Activated CD4-positive, CD25-positive, alpha-beta regulatory T cell treated with anti-CD3 and anti-CD28 coated beads, Interleukin-2, amount 50 U/mL, for 72 hours (primary cell): Measurements from ENCODE around the gene RXYLT1.
A peak's percentile ranks its signal among the peaks of the same experiment; 100 is the strongest.
"Not testable (repeated sequence)": the region's sequence is repeated elsewhere in the genome, so short reads cannot be mapped to it uniquely, and the experiment has no call there.

Experiments
- DNase-seq: peaks from one replicate; pipeline ENCODE4 v3.0.0; 2021

Gene RXYLT1

DNA sequence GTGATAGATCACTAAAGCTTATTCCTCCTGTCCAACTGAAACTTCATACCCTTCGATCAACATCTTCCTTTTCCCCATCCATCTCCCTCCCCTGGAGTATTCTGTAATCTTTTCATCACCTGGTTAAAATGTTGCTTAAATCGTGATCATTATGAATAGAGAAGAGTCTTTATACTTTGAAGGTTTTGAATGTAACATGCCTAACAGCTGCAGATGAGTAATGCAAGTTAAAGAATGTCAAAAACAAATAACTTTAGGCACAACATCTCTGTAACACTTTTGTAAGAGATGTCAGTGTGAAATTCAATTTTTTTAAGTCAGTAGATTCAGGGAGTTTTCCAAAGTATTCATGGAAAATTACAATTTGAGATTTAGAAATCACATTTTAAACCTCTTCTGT, 25.0 kb downstream of the RXYLT1 start:
- DNase-seq: no peak

GRCh38 chr12:63805704-63806672, 26.3 kb downstream of the RXYLT1 start:
- no peak for DNase-seq

DNA sequence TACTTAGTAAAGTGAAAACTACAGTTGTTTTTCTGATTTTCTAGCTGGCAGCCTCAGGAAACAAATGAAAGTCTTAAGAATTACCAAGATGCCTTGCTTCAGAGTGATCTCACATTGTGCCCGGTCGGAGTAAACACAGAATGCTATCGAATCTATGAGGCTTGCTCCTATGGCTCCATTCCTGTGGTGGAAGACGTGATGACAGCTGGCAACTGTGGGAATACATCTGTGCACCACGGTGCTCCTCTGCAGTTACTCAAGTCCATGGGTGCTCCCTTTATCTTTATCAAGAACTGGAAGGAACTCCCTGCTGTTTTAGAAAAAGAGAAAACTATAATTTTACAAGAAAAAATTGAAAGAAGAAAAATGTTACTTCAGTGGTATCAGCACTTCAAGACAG, 28.9 kb downstream of the RXYLT1 start:
- DNase-seq: no peak

DNA sequence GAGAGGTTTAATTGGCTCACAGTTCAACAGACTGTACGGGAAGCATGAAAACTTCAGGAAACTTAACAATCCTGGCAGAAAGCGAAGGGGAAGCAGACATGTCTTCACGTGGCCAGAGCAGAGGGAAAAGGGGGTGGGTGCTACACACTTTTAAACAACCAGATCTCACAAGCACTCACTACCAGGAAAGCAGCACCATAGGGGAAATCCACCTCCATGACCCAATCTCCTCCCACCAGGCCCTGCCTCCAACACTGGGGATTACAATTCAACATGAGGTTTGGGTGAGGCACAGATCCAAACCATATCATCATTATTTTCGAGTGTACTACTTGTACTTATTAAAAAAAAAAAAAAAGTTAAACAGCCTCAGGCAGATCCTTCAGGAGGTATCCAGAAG, 29.9 kb downstream of the RXYLT1 start:
- DNase-seq: no peak

- DNase-seq: no peak
These were observed 31.6 kb downstream of the RXYLT1 start for GRCh38 chr12:63811334-63811733.

DNA sequence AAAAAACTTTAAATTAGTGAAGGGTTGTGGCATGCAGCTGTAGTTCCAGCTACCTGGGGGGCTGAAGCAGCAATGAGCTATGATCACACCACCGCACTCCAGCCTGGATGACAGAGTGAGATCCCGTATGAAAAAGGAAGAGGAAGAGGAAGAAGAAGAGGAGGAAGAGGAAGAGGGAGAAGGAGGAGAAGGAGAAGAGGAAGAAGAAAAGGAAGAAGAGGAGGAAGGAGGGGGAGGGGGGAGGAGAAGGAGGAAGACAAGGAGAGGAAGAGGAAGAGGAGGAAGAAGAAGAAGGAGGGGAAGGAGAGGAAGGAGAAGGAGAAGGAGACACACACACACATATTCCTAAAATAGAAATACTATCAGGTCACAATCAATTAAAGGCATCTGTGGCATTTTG, 32.0 kb downstream of the RXYLT1 start:
- DNase-seq: no peak

DNA sequence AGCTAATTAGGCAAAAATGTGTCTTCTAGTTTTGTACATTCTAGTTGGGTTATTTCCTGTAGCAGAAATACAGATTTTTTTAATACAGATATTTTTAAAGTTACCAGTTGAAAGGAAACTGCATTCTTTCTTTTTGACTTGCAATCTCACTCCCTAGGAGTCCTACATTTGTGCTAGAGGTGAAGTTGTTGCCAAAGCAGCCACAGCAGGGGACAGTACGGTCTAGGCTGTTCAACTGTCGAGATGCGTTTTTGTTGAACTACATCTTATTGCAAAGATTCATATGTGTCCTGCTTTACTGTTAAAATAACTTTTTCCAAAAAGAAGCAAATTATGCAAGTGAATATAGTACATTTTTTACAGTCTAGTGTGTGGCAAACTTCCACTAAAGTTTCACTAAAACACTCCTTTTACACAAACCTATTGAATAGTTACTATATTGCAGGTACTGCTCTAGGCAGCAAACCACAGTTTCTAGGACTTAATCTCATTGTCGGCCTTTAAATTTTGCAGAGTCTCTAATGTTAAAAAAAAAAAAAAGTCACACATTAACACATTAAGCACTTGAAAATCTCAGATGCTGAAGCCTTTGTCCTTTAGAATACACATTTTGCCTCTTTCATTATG, 34.5 kb downstream of the RXYLT1 start:
- no peak for DNase-seq

GRCh38 chr12:63815482-63815852, 35.8 kb downstream of the RXYLT1 start:
- no peak for DNase-seq

DNA sequence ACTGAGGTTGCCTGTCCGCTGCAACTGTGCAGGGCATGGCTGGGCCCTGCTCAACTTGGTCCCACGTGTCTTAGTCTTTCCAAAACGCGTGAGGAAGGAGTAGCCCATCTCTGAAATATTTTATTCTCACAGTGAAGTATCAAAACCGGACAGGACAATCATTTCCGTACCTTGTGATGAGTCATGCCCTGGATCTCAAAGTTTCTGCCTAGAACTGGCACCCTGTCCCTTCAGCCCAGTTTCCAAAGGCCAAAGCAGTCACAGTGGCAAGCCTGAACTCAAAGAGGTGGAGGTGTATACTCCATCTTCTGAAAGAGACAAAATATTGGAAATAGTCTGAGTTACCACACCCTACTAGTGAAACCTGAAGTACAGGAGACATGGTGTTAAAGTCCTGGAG, 36.3 kb downstream of the RXYLT1 start:
- no peak for DNase-seq

- no peak for DNase-seq
These were observed 40.7 kb downstream of the RXYLT1 start for GRCh38 chr12:63820427-63820826.

- no peak for DNase-seq
These were observed 42.1 kb downstream of the RXYLT1 start for GRCh38 chr12:63821781-63822251.

GRCh38 chr12:63822352-63822751, 42.6 kb downstream of the RXYLT1 start:
- DNase-seq: no peak

GRCh38 chr12:63823040-63823439, 43.3 kb downstream of the RXYLT1 start:
- DNase-seq: no peak

- DNase-seq: no peak
These were observed 46.4 kb downstream of the RXYLT1 start for GRCh38 chr12:63826006-63826585.

DNA sequence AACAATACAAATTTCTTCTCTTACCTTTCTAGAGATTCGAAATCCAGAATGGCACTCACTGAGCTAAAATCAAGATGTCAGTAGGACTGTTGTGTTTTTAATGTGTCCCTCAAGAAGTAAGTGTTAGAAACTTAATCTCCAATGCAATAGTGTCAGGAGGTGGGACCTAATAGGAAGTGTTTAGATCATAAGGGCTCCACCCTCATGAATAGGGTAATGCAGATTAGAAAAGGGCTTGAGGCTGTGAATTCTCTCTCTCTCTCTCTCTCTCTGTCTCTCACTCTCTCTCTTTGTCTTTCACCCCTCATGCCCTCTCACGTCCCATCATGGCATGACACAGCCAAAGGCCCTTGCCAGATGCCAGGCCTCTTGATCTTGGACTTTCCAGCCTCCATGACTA, 49.2 kb downstream of the RXYLT1 start:
- no peak for DNase-seq

DNA sequence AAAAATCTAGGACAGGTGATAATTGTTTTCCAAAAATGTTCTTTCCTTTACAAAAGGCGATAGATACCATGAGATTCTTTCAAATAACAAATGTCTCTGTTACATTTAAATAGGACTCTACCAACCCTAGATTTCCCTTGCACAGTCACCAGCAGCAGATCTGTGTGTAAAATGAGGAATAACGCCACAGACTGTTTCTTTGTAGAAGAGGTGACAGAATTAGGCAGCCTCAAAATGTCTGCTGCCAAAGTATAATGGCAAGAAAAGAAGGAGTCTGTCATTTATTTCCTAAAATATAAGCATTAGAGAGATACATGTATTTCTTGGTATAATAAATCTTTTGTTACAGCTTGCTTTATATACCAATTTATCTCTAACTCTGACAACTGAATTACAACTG, 56.3 kb downstream of the RXYLT1 start:
- no peak for DNase-seq

GRCh38 chr12:63836936-63837335, 57.2 kb downstream of the RXYLT1 start:
- DNase-seq: no peak

DNA sequence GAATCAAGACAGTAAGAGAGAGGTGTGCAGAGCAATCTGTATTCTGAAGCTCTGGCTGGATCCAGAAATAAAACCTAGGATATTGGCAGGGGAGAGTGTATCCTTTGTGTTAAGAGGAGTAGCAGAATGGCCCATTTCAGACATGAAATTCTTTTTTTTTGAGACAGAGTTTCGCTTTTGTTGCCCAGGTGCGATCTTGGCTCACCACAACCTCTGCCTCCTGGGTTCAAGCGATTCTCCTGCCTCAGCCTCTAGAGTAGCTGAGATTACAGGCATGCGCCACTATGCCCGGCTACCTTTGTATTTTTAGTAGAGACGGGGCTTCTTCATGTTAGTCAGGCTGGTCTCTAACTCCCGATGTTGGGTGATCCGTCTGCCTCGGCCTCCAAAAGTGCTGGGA, 58.7 kb downstream of the RXYLT1 start:
- no peak for DNase-seq

DNA sequence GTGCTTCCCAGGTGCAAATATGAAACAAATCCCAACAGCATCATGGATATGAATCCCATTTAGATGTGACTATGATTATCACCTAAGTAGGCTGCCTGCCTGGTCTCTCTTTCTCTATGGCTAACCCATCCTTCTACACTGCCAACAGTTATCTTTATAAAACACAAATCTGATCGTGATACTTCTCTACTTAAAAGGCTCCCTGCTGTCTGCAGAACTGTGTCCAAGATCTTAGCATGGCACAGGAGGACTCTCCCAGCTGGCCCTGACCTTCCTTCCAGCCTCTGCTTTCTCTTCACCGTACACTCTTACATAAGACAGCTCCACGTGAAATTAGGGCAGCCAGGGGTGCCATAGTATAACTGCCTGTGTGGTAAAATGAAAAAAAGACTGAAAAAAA, 61.3 kb downstream of the RXYLT1 start:
- no peak for DNase-seq

- no peak for DNase-seq
These were observed 61.9 kb downstream of the RXYLT1 start for GRCh38 chr12:63841571-63841970.

DNA sequence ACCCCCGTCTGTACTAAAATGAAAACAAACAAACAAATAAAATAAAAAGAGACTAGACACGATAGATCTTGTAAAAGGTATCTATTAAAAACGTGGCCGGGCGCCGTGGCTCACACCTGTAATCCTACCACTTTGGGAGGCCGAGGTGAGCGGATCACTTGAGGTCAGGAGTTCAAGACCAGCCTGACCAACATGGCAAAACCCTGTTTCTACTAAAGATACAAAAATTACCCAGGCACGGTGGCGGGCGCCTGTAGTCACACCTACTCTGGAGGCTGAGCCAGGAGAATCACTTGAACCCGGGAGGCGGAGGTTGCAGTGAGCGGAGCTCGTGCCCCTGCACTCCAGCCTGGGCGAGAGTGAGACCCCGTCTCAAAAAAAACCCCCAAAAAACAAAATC, 63.0 kb downstream of the RXYLT1 start:
- not testable (repeated sequence) for DNase-seq

DNA sequence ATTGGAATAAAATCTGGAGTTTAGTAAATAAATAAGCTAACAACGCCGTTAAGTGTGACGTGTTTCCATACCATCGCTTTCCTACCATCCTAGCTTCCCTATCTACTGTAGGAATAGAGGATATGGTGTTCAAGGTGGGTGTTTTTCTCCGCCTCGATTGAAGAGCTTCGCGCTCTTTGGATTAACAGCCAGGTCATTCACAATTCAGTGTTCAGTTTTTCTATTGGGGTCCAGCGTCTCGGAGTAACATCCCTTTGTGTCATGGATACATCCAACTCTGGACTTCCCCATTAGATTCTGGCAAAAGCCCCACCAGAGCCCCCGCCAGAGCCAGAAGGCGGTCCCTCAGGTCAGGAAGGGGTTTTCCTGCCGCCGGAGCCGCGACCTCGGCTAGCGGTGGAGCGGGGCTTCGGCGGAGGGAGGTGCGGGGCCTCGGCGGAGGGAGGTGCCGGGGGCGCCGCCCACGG, 63.6 kb downstream of the RXYLT1 start:
- DNase-seq: no peak

- DNase-seq: peak; percentile 63
These were observed 64.1 kb downstream of the RXYLT1 start for GRCh38 chr12:63843721-63844390.
